OCI-LY7 (cell line): ENCODE measurements around the gene PTPRS. TPM values are rescaled to one million over a fixed set of nuclear protein-coding genes. Genes with fewer than 3 reads are reported as not detected.

Experiments used
- BruUV-seq: library from RNA; stranded (reverse); fragments of 400-500 nt; replicated peaks from 2 replicates; lab custom pipeline; 2021; lab: Mats Ljungman, UMichigan
- CTCF ChIA-PET: fragments of 300-600 bp; sonication (Branson Sonifier 250); formaldehyde crosslinking; loops from one replicate; lab custom pipeline; 2022; ENCODE audit warnings: antibody characterized with exemption; ENCODE audit not compliant: unreplicated experiment; lab: Charles Lee
- POLR2A ChIA-PET: fragments of 300-600 bp; sonication (Branson Sonifier 250); formaldehyde crosslinking; loops from one replicate; lab custom pipeline; 2022; ENCODE audit warnings: antibody characterized with exemption; lab: Charles Lee
- DNase-seq: peaks from one replicate; pipeline ENCODE4 v3.0.0-alpha.2; 2015; ENCODE audit warnings: low spot score
- H2AFZ ChIP-seq: fragments of 200-600 bp; sonication (generic), shearing (Covaris generic); 2 replicates; pipeline ENCODE4 v1.6.1; 2014; ENCODE audit warnings: mild to moderate bottlenecking, antibody characterized with exemption, low read length, moderate library complexity
- H3K27ac ChIP-seq: fragments of 200-600 bp; sonication (generic); 2 replicates; pipeline ENCODE4 v1.5.1; 2014; ENCODE audit warnings: mixed run types, low read depth, mild to moderate bottlenecking, moderate library complexity, low read length, inconsistent platforms; ENCODE audit not compliant: poor library complexity, severe bottlenecking
- H3K36me3 ChIP-seq: fragments of 200-600 bp; sonication (generic); 2 replicates; pipeline ENCODE4 v1.6.1; 2014; ENCODE audit warnings: mild to moderate bottlenecking, antibody characterized with exemption, low read length, moderate library complexity, mixed read lengths; ENCODE audit not compliant: insufficient read depth
- H3K4me1 ChIP-seq: fragments of 200-600 bp; sonication (generic); 2 replicates; pipeline ENCODE4 v1.5.1; 2014; ENCODE audit warnings: mild to moderate bottlenecking, low read length; ENCODE audit not compliant: insufficient read depth, poor library complexity, severe bottlenecking
- H3K4me2 ChIP-seq: fragments of 200-600 bp; sonication (generic); 2 replicates; pipeline ENCODE4 v1.6.1; 2014; ENCODE audit warnings: mild to moderate bottlenecking, low read length
- H3K4me3 ChIP-seq: fragments of 200-600 bp; sonication (generic); 2 replicates; pipeline ENCODE4 v1.5.1; 2014; ENCODE audit warnings: mild to moderate bottlenecking, low read depth, low read length; ENCODE audit not compliant: poor library complexity, severe bottlenecking
- H3K79me2 ChIP-seq: fragments of 200-600 bp; sonication (generic); 2 replicates; pipeline ENCODE4 v1.6.1; 2016; ENCODE audit warnings: low read depth, mild to moderate bottlenecking, low read length, moderate library complexity, mixed read lengths; ENCODE audit not compliant: insufficient read depth
- H3K9me2 ChIP-seq: fragments of 200-600 bp; sonication (generic); 2 replicates; pipeline ENCODE4 v1.6.1; 2016; ENCODE audit warnings: mild to moderate bottlenecking, low read length, mixed read lengths; ENCODE audit not compliant: insufficient read depth
- H3K9me3 ChIP-seq: fragments of 200-600 bp; sonication (generic); 2 replicates; pipeline ENCODE4 v1.6.1; 2014; ENCODE audit warnings: mild to moderate bottlenecking, mixed run types, low read length, mixed read lengths
- H4K20me1 ChIP-seq: fragments of 200-600 bp; sonication (generic); 2 replicates; pipeline ENCODE4 v1.6.1; 2014; ENCODE audit warnings: mild to moderate bottlenecking, antibody characterized with exemption, low read length, moderate library complexity, mixed read lengths; ENCODE audit not compliant: insufficient read depth
- EZH2phosphoT487 ChIP-seq: fragments of 200-600 bp; sonication (generic); IDR thresholded peaks from 2 replicates; pipeline ENCODE4 v1.6.1; 2018; ENCODE audit warnings: low read depth, borderline replicate concordance, mild to moderate bottlenecking, mixed run types, antibody characterized with exemption, low read length, moderate library complexity, mixed read lengths
- intact Hi-C: fragments of 100-400 bp; cut with micrococcal nuclease; formaldehyde crosslinking; loops from one replicate; pipeline ENCODE4 v1.10.0; 2022; ENCODE audit not compliant: unreplicated experiment
- total RNA-seq, 2 experiments: library from RNA; depleted of rRNA in 1 of 2; stranded (reverse); fragments of >200 nt in 1 of 2; shearing (Covaris generic) in 1 of 2; gene quantifications; 2 replicates each; pipeline ENCODE4 v1.2.3, GENCODE V29; 2014 to 2022
- TF ChIP-seq, protein P1 (sequence below): fragments of 200-600 bp; sonication (generic); conservative IDR thresholded peaks from 2 replicates; pipeline ENCODE4 v1.5.1; 2014; ENCODE audit warnings: mild to moderate bottlenecking, antibody characterized with exemption, low read length, moderate library complexity, mixed read lengths

PTPRS gene
- total RNA-seq, 2 experiments from 2014 or later: 48.5 to 88.7 TPM

DNA sequence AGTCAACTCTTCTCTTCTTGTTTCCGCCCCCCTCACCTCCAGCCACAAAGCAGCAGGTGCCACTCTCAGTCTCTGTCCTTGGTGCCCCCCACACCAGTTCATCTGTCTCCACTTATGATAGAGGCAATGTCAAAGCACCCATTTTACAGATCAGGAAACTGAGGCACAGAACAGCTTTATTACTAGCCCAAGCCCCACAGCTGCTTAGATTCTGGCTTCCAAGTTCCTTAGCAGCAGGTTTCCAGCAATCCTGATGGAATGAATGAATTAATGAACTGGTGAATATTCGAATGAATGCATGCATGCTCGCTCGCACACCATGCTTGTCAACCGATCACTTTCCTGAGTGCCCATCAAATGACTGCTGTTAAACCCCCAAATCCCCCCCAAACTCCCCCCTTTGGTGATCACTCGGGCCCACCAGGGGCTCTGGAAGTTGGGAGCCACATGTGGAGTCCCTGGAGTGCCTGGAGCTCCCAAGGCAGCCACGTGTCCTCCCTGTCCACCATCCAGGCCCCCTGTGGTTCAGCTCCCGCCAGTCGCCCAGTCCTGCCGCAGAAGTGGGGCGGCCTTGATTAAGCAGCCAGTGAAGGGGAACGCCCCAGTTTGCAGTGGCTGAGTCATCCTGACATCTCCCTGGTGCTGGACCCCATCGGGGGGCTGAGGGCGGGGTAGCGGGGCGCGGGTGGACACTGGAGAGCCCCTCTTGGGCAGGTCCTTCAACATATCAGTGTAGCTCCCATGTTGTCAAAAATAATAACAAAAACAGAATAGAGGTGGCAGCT lies 6.8 kb downstream of the PTPRS start:
- no peaks in the 10 kb centered on the region for H3K9me2 ChIP-seq
- intact Hi-C loops: no loop called here
- no peak for DNase-seq
- no peak overlapping the region for H3K27ac ChIP-seq
- no TSS peak for BruUV-seq
- no peak overlapping the region for H3K4me3 ChIP-seq
- no peak for TF ChIP-seq EZH2phosphoT487
- TF ChIP-seq, protein P1, sequence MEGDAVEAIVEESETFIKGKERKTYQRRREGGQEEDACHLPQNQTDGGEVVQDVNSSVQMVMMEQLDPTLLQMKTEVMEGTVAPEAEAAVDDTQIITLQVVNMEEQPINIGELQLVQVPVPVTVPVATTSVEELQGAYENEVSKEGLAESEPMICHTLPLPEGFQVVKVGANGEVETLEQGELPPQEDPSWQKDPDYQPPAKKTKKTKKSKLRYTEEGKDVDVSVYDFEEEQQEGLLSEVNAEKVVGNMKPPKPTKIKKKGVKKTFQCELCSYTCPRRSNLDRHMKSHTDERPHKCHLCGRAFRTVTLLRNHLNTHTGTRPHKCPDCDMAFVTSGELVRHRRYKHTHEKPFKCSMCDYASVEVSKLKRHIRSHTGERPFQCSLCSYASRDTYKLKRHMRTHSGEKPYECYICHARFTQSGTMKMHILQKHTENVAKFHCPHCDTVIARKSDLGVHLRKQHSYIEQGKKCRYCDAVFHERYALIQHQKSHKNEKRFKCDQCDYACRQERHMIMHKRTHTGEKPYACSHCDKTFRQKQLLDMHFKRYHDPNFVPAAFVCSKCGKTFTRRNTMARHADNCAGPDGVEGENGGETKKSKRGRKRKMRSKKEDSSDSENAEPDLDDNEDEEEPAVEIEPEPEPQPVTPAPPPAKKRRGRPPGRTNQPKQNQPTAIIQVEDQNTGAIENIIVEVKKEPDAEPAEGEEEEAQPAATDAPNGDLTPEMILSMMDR: no peak
- H3K79me2 ChIP-seq: no peaks in the 10 kb centered on the region
- no peak overlapping the region for H3K4me2 ChIP-seq
- POLR2A ChIA-PET: interaction anchor here (0.6 kb wide), 1 partner anchor 119 kb away, joined by 4 read pairs; no protein-coding TSS in a partner anchor
- H3K4me1 ChIP-seq: peaks cover 36% of the 10 kb centered on the region
- H3K9me3 ChIP-seq: no peaks in the 10 kb centered on the region
- no peaks in the 10 kb centered on the region for H3K36me3 ChIP-seq
- H2AFZ ChIP-seq: no peak overlapping the region
- no peaks in the 10 kb centered on the region; the same call in 1 of the 2 replicates for H4K20me1 ChIP-seq
- CTCF ChIA-PET: no interaction called here

DNA sequence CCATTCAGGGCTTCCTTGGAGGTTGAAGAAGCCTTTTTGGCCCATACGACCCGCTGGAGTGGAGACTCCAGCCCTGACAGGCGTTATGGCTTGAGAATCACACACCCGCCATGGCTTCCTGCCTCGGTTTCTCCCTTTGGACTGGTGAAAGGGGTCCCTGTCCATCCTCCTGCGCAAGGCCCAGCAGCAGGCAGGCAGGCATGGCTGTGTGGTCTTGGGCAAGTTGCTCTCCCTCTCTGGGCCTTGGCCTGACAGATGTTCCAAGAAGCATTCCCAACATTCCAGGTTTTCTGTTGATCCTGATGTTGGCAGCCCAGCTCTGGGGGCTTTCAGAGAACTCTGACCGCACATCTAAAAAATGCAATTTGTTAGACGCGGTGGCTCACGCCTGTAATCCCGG lies 8.1 kb downstream of the PTPRS start:
- ChIA-PET POLR2A (no interaction called here), CTCF (no interaction called here)
- BruUV-seq: no TSS peak

DNA sequence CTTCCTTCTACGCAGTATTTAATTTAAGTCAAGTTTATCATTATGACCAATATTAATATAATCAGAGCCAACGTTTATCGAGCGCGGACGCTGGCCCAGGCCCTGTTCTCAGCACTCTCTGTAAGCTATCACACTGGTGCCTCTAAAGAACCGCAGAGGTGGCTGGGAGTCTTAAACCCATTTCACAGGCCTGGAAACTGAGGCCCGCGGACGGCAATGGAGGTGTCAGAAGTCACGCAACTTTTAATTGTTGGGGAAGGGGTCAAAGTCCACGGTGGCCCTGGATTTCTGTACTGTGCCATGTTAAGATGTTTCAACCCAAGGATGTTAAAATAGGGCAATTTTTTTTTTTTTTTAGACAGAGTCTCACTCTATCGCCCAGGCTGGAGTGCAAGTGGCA lies 8.8 kb downstream of the PTPRS start:
- H3K36me3 ChIP-seq: no peaks in the 10 kb centered on the region

More for the DNA sequence above, 8.1 kb downstream of the PTPRS start:
- Histone ChIP-seq H3K4me3 (no peak overlapping the region), H3K9me2 (no peaks in the 10 kb centered on the region), H3K4me2 (no peak overlapping the region), H3K4me1 (peaks cover 30% of the 10 kb centered on the region), H3K27ac (no peak overlapping the region), H3K79me2 (no peaks in the 10 kb centered on the region), H2AFZ (no peak overlapping the region), H3K36me3 (no peaks in the 10 kb centered on the region), H4K20me1 (no peaks in the 10 kb centered on the region; the same call in 1 of the 2 replicates), H3K9me3 (no peaks in the 10 kb centered on the region)
- no peak for DNase-seq
- intact Hi-C loops: no loop called here
- TF ChIP-seq, protein P1: no peak

More for the DNA sequence above, 8.8 kb downstream of the PTPRS start:
- no peaks in the 10 kb centered on the region for H3K79me2 ChIP-seq
- CTCF ChIA-PET: no interaction called here
- no peak for TF ChIP-seq EZH2phosphoT487
- TF ChIP-seq, protein P1: no peak
- no peak overlapping the region for H3K4me2 ChIP-seq
- no peaks in the 10 kb centered on the region for H3K9me3 ChIP-seq
- no peak overlapping the region for H3K27ac ChIP-seq
- intact Hi-C loops: no loop called here
- no peak overlapping the region for H3K4me3 ChIP-seq
- no peak overlapping the region for H2AFZ ChIP-seq
- BruUV-seq: no TSS peak
- H3K4me1 ChIP-seq: peaks cover 26% of the 10 kb centered on the region
- POLR2A ChIA-PET: no interaction called here
- no peaks in the 10 kb centered on the region for H3K9me2 ChIP-seq
- no peak for DNase-seq
- no peaks in the 10 kb centered on the region; the same call in 1 of the 2 replicates for H4K20me1 ChIP-seq
